Liver (tissue), 9 donors: ENCODE data around the gene PAPOLB. TPM values are rescaled to one million over a fixed set of nuclear protein-coding genes. Genes with fewer than 3 reads are reported as not detected.

Experiments
- DNase-seq: peaks from one replicate; pipeline ENCODE4 v3.0.0-alpha.2; 2017; ENCODE audit warnings: low spot score
- H3K27ac ChIP-seq, 2 donors: one replicate each; pipeline ENCODE4 v1.7.0; 2013; ENCODE audit warnings: inconsistent platforms in 2 of 2, low read length in 2 of 2, control low read depth in 1 of 2, low read depth in 1 of 2, mild to moderate bottlenecking in 1 of 2
- H3K27me3 ChIP-seq, 4 donors: one replicate each; pipeline versions ENCODE4 v1.6.1 to v1.7.0; 2013; ENCODE audit warnings: low read length in 3 of 4, inconsistent platforms in 1 of 4, mild to moderate bottlenecking in 1 of 4, moderate library complexity in 1 of 4; ENCODE audit not compliant: control insufficient read depth in 4 of 4, insufficient read depth in 4 of 4
- H3K36me3 ChIP-seq, 4 donors: one replicate each; pipeline versions ENCODE4 v1.6.1 to v1.7.0; 2013; ENCODE audit warnings: low read length in 3 of 4, mild to moderate bottlenecking in 3 of 4, low read depth in 1 of 4, moderate library complexity in 1 of 4; ENCODE audit not compliant: control insufficient read depth in 4 of 4, insufficient read depth in 3 of 4
- H3K4me1 ChIP-seq, 4 donors: one replicate each; pipeline versions ENCODE4 v1.6.1 to v1.7.0; 2013; ENCODE audit warnings: low read length in 3 of 4, mild to moderate bottlenecking in 3 of 4, moderate library complexity in 1 of 4; ENCODE audit not compliant: control insufficient read depth in 4 of 4, insufficient read depth in 4 of 4
- H3K4me3 ChIP-seq, 3 donors: one replicate each; pipeline versions ENCODE4 v1.6.1 to v1.7.0; 2013; ENCODE audit warnings: low read length in 3 of 3, control low read depth in 1 of 3, low read depth in 1 of 3, mild to moderate bottlenecking in 1 of 3
- H3K9ac ChIP-seq, 2 donors: one replicate each; pipeline ENCODE4 v1.7.0; 2013; ENCODE audit warnings: low read length in 2 of 2, mild to moderate bottlenecking in 2 of 2, moderate library complexity in 2 of 2, control low read depth in 1 of 2, low read depth in 1 of 2
- H3K9me3 ChIP-seq, 4 donors: one replicate each; pipeline versions ENCODE4 v1.6.1 to v1.7.0; 2013; ENCODE audit warnings: low read length in 3 of 4; ENCODE audit not compliant: control insufficient read depth in 4 of 4
- CTCF ChIP-seq: fragments of 150-350 bp; IDR thresholded peaks from 2 replicates; pipeline ENCODE4 v1.5.1; 2017; ENCODE audit warnings: improper control_type of control experiment, low read depth, low read length; ENCODE audit not compliant: missing input control
- FOXA1 ChIP-seq: IDR thresholded peaks from 2 replicates; pipeline ENCODE4 v1.6.1; 2016; ENCODE audit warnings: antibody characterized with exemption
- FOXA2 ChIP-seq: IDR thresholded peaks from 2 replicates; pipeline ENCODE4 v1.6.1; 2016; ENCODE audit warnings: antibody characterized with exemption
- HNF4A ChIP-seq, 2 donors: conservative IDR thresholded peaks; 2 replicates each; pipeline ENCODE4 v1.6.1; 2016; ENCODE audit warnings: antibody characterized with exemption in 2 of 2, mild to moderate bottlenecking in 2 of 2
- JUND ChIP-seq, 2 donors: IDR thresholded peaks; 2 replicates each; pipeline ENCODE4 v1.6.1; 2016; ENCODE audit warnings: antibody characterized with exemption in 2 of 2
- NR2F2 ChIP-seq: IDR thresholded peaks from 2 replicates; pipeline ENCODE4 v1.6.1; 2016; ENCODE audit warnings: antibody characterized with exemption
- RAD21 ChIP-seq, 2 donors: IDR thresholded peaks; 2 replicates each; pipeline ENCODE4 v1.6.1; 2016; ENCODE audit warnings: antibody characterized with exemption in 2 of 2, mild to moderate bottlenecking in 2 of 2
- RXRA ChIP-seq, 2 donors: IDR thresholded peaks; 2 replicates each; pipeline ENCODE4 v1.6.1; 2017 to 2018; ENCODE audit warnings: antibody characterized with exemption in 2 of 2, mild to moderate bottlenecking in 1 of 2
- SP1 ChIP-seq: IDR thresholded peaks from 2 replicates; pipeline ENCODE4 v1.6.1; 2018; ENCODE audit warnings: antibody characterized with exemption, mild to moderate bottlenecking
- TAF1 ChIP-seq: conservative IDR thresholded peaks from 2 replicates; pipeline ENCODE4 v1.6.1; 2016; ENCODE audit warnings: antibody characterized with exemption, mild to moderate bottlenecking
- WGBS: extraction: QIAGEN DNeasy Blood & Tissue Kit; methylation state at CpG from one replicate; pipeline ENCODE4 v1.1.7; 2013; 5-methylcytosine and 5-hydroxymethylcytosine counted together
- polyA plus RNA-seq, 2 donors: library from polyadenylated mRNA; stranded (reverse) in 1 of 2; unstranded in 1 of 2; fragments of 200-250 nt in 1 of 2; fragments of >200 nt in 1 of 2; fragmentation: Nextera tagmentation in 1 of 2; extraction: Ambion mirVana in 1 of 2; gene quantifications; one replicate each; pipeline versions ENCODE4 v1.2.1 to v1.2.3, GENCODE V29; 2013 to 2015
- total RNA-seq, 2 donors: library from RNA; depleted of rRNA; stranded (reverse); fragments of >200 nt; gene quantifications; one replicate each; pipeline ENCODE4 v1.2.3, GENCODE V29; 2014
- TF ChIP-seq, protein P1 (sequence below): IDR thresholded peaks from 2 replicates; pipeline ENCODE4 v1.6.1; 2016; ENCODE audit warnings: antibody characterized with exemption
- TF ChIP-seq, protein P2 (sequence below): IDR thresholded peaks from 2 replicates; pipeline ENCODE4 v1.6.1; 2016; ENCODE audit warnings: antibody characterized with exemption, mild to moderate bottlenecking
- TF ChIP-seq, protein P3 (sequence below): IDR thresholded peaks from 2 replicates; pipeline ENCODE4 v1.6.1; 2016; ENCODE audit warnings: antibody characterized with exemption
- donor health status: healthy.
- donor health status: healthy.
- donor health status: healthy.
- donor health status: healthy.
- donor health status: healthy.

Gene PAPOLB
- total and polyA plus RNA-seq, 4 donors, result 0.05 to 0.08 TPM; not detected in 2

DNA sequence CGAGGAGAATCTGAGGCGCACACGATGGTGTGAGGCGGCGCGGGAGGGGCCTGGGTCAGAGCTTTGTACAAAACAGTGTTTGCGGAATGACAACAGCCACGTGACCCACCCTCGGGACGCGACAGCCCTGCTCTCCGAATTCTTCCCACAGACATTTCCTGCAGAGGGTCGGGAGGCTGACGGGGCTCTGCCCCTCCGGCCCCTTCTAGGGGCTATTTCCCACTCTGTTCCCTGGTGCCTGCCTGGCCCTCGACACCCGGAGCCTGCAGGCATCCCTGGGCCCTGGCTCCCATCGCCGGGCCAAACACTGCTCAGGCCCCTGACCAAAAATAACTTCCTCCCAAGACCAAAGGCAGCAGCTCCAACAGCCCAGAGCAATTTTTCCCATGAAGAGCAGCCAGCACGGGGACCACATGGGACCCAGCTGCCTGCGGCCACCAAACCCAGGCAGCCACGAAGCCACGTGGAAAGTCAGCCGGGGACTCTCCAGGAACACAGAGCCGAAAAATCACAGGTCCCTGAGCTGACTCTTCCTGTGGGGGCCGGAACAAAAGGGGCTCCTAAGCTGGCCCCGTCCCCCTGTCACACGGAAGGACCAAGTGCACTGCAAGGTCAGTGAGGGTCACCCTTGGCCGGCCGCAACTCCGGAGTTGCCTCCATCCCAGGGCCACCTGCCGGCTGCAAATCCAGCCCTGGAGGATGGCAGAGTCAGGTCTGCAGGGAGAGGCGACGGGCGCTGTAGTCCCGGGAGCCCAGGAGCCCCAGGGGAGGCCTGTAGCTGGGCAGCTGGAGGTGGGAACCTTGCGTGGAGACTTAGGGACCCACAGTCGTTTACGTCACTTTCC lies 42.0 kb downstream of the PAPOLB start:
- no peak for DNase-seq
- Histone ChIP-seq H3K9ac (no peak overlapping the region), H3K9me3 (no peaks in the 10 kb centered on the region), H3K27me3 (no peaks in the 10 kb centered on the region), H3K36me3 (no peaks in the 10 kb centered on the region), H3K27ac (no peak overlapping the region), H3K4me3 (no peak overlapping the region), H3K4me1 (no peaks in the 10 kb centered on the region)
- WGBS, result 76% methylated on average over 39 of the region's 39 CpGs
- no peak for TF ChIP-seq NR2F2
- no peak for TF ChIP-seq FOXA1
- no peak for TF ChIP-seq RAD21 (IDR thresholded peaks at IDR 0.05)
- no peak for TF ChIP-seq JUND (IDR thresholded peaks at IDR 0.05)
- no peak for TF ChIP-seq HNF4A (conservative IDR thresholded peaks at IDR 0.05)
- no peak for TF ChIP-seq SP1
- TF ChIP-seq, protein P1, sequence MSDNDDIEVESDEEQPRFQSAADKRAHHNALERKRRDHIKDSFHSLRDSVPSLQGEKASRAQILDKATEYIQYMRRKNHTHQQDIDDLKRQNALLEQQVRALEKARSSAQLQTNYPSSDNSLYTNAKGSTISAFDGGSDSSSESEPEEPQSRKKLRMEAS, result no peak
- no peak for TF ChIP-seq TAF1
- TF ChIP-seq, protein P2, sequence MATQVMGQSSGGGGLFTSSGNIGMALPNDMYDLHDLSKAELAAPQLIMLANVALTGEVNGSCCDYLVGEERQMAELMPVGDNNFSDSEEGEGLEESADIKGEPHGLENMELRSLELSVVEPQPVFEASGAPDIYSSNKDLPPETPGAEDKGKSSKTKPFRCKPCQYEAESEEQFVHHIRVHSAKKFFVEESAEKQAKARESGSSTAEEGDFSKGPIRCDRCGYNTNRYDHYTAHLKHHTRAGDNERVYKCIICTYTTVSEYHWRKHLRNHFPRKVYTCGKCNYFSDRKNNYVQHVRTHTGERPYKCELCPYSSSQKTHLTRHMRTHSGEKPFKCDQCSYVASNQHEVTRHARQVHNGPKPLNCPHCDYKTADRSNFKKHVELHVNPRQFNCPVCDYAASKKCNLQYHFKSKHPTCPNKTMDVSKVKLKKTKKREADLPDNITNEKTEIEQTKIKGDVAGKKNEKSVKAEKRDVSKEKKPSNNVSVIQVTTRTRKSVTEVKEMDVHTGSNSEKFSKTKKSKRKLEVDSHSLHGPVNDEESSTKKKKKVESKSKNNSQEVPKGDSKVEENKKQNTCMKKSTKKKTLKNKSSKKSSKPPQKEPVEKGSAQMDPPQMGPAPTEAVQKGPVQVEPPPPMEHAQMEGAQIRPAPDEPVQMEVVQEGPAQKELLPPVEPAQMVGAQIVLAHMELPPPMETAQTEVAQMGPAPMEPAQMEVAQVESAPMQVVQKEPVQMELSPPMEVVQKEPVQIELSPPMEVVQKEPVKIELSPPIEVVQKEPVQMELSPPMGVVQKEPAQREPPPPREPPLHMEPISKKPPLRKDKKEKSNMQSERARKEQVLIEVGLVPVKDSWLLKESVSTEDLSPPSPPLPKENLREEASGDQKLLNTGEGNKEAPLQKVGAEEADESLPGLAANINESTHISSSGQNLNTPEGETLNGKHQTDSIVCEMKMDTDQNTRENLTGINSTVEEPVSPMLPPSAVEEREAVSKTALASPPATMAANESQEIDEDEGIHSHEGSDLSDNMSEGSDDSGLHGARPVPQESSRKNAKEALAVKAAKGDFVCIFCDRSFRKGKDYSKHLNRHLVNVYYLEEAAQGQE, result no peak
- TF ChIP-seq FOXA2, result no peak
- no peak for TF ChIP-seq CTCF
- TF ChIP-seq RXRA (IDR thresholded peaks at IDR 0.05), result no peak
- TF ChIP-seq, protein P3, sequence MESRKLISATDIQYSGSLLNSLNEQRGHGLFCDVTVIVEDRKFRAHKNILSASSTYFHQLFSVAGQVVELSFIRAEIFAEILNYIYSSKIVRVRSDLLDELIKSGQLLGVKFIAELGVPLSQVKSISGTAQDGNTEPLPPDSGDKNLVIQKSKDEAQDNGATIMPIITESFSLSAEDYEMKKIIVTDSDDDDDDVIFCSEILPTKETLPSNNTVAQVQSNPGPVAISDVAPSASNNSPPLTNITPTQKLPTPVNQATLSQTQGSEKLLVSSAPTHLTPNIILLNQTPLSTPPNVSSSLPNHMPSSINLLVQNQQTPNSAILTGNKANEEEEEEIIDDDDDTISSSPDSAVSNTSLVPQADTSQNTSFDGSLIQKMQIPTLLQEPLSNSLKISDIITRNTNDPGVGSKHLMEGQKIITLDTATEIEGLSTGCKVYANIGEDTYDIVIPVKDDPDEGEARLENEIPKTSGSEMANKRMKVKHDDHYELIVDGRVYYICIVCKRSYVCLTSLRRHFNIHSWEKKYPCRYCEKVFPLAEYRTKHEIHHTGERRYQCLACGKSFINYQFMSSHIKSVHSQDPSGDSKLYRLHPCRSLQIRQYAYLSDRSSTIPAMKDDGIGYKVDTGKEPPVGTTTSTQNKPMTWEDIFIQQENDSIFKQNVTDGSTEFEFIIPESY, result no peak
